Stimulated activated CD8-positive, alpha-beta memory T cell treated with anti-CD3 and anti-CD28 coated beads, Interleukin-15, amount 100 ng/mL, for 24 hours (primary cell): ENCODE results near the gene POFUT2.

Experiments
- DNase-seq: peaks from one replicate; pipeline ENCODE4 v3.0.0-alpha.2; 2020; ENCODE audit warnings: low read depth

POFUT2 gene

GRCh38 chr21:45287438-45288391 lies at the start of gene POFUT2:
POFUT2 (minus strand) TSS chr21:45287895; CDS start chr21:45287871, 24 bp downstream.
- DNase-seq, result peak; percentile 99

GRCh38 chr21:45336870-45337269 lies 49.2 kb upstream of the POFUT2 start:
- DNase-seq, result no peak

GRCh38 chr21:45336535-45336810 lies 48.8 kb upstream of the POFUT2 start:
- no peak for DNase-seq

GRCh38 chr21:45335761-45336534 lies 48.3 kb upstream of the POFUT2 start:
- DNase-seq, result no peak

- no peak for DNase-seq
Measured at GRCh38 chr21:45335151-45335760, 47.6 kb upstream of the POFUT2 start.

- DNase-seq, result no peak
Measured at GRCh38 chr21:45334591-45335081, 46.9 kb upstream of the POFUT2 start.

- DNase-seq, result no peak
Measured at GRCh38 chr21:45334134-45334533, 46.4 kb upstream of the POFUT2 start.

- DNase-seq, result no peak
Measured at GRCh38 chr21:45333583-45334121, 46.0 kb upstream of the POFUT2 start.

GRCh38 chr21:45332981-45333582 lies 45.4 kb upstream of the POFUT2 start:
- no peak for DNase-seq

- no peak for DNase-seq
Measured at GRCh38 chr21:45332415-45332814, 44.7 kb upstream of the POFUT2 start.

- DNase-seq, result no peak
Measured at GRCh38 chr21:45331531-45332147, 43.9 kb upstream of the POFUT2 start.

GRCh38 chr21:45330851-45331261 lies 43.2 kb upstream of the POFUT2 start:
- no peak for DNase-seq

GRCh38 chr21:45330075-45330781 lies 42.5 kb upstream of the POFUT2 start:
- DNase-seq, result no peak

- DNase-seq, result no peak
Measured at GRCh38 chr21:45329261-45330074, 41.8 kb upstream of the POFUT2 start.

GRCh38 chr21:45328198-45329091 lies 40.8 kb upstream of the POFUT2 start:
- no peak for DNase-seq

- no peak for DNase-seq
Measured at GRCh38 chr21:45327441-45328197, 39.9 kb upstream of the POFUT2 start.

GRCh38 chr21:45326891-45327440 lies 39.3 kb upstream of the POFUT2 start:
- no peak for DNase-seq
